AG09309 (cell line): ENCODE measurements around the gene URM1.

Experiments
- DNase-seq: peaks from one replicate; pipeline ENCODE4 v3.0.0-alpha.2; 2010; ENCODE audit warnings: low read depth
- H3K4me3 ChIP-seq: 2 replicates; pipeline ENCODE4 v1.5.1; 2011; ENCODE audit warnings: mild to moderate bottlenecking, low read depth, low read length, moderate library complexity; ENCODE audit not compliant: control insufficient read depth
- CTCF ChIP-seq: IDR thresholded peaks from 2 replicates; pipeline ENCODE4 v1.5.1; 2011; ENCODE audit warnings: mild to moderate bottlenecking, low read depth, low read length, inconsistent platforms; ENCODE audit not compliant: insufficient read depth, control insufficient read depth; ENCODE audit errors: missing control alignments

URM1 gene

DNA sequence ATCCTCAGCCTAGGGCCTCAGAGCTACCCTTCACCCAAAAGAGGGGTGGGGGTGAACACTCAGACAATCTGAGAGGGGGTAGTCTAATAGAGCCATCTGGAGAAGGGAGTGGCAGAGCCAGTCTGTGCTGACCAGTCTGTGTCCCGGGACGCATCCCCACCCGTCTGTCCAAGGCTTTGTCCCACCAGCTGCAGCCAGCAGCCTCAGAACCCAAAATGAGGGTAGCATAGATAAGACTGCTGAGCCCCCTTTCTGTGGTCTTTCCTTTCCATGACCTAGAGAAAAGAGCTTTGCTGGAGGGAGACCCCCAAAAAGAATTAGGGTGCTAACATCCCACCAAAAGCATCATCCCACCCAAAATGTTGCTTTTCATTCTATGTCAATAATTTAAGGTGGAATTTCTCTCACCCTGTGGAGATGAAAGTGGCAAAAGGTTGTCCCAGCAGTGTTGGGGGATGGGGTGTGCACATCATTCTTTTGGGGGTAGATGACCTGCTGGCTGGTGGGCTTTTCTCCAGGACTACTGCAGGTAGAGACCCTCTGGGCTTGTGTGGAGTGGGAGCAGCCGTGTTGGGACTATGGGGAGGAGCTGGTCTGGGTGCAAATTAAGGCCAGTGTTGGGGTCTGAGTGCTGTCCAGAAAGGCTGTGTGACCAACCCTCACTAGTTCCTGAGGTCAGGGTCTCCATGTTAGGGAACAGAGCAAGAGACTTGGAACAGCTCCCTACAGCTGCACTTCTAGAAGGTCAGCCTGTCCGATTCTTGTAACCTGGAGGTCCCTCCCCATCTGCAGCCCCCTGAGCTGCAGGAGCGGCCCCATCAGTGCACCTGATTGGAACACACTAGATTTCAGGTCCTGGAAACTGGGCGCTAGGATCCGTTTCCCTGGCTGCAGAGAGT lies 19.9 kb downstream of the URM1 start:
- TF ChIP-seq CTCF = no peak
- DNase-seq = no peak
- no peak overlapping the region for H3K4me3 ChIP-seq

GRCh38 chr9:128391956-128392301 lies 20.8 kb downstream of the URM1 start:
- no peak for DNase-seq
- no peak for TF ChIP-seq CTCF
- H3K4me3 ChIP-seq = no peak overlapping the region

DNA sequence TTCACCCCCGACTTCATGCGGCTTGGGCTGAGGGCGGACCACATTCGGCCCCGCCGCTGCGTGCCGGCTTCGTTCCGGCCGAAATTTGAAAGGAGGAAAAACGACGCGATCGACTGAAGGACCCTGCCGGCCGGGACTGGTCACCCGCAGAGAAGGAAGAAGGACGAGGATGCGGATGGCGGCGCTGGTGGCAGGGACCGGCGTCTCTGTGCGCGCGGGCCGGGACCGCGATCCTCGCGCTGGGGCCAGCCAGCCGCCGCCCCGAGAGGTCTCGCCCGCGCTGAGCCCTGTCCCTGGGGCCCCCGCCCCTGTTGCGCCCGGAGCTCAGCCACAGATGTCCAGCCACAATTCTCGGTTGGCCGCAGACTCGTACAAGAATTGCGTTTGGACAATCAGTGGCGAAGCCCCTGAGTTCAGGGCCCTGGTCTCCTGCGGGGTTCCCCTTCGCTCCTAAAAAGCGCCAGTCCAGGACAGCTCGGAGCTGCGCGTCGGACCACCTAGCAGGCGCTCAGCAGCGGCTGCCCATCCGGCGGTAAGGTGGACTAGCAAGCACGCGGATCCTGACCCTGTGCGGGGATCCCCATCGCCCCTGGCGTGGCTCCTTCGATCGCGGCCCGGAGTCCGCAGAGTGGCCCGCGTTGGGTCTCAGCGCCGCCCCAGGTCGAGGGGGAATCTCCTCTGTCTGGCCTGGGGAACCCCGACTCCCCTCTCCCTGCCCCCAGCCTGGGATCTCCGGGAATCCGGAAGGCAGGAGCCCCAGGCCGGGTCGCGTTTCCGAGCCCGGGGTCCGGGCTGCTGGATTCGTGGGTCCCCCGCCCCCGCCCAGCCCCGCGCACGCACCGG lies 21.3 kb downstream of the URM1 start:
- TF ChIP-seq CTCF = no peak
- H3K4me3 ChIP-seq = no peak overlapping the region
- DNase-seq = no peak

DNA sequence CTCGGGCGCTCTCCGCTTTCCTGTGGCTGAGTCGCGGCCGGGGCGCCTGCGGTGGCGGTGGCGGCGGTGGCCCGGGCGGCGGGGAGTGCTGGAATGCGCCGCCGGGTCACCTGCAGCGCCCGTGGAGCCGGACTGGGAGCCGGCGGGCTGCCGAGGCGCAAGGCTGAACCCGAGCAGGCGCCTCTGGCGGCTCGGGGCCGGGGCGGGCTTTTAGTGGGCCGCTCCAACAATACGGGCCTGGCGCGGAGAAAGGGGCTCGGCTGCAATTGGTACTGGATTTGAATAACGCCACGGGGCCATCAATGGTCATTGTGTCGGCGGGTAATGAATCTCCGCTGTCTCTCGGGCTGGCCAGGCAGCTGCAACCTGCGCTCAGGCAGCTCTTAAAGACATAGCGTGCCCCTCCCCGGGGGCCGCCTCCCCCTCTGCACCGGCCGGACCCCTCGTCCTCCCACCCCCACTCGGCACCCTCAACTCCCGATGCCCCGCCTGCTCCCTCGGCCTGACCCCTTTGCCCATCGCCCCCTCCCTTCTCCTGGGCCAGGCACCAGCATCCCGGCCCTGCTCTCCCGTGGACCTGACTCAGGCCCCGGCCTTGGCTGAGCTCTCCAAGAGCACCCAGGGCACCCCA lies 22.1 kb downstream of the URM1 start:
- TF ChIP-seq CTCF = no peak
- H3K4me3 ChIP-seq = no peak overlapping the region
- no peak for DNase-seq

- TF ChIP-seq CTCF = no peak
- no peak overlapping the region for H3K4me3 ChIP-seq
- no peak for DNase-seq
Observed at GRCh38 chr9:128393970-128394369, 22.8 kb downstream of the URM1 start.

DNA sequence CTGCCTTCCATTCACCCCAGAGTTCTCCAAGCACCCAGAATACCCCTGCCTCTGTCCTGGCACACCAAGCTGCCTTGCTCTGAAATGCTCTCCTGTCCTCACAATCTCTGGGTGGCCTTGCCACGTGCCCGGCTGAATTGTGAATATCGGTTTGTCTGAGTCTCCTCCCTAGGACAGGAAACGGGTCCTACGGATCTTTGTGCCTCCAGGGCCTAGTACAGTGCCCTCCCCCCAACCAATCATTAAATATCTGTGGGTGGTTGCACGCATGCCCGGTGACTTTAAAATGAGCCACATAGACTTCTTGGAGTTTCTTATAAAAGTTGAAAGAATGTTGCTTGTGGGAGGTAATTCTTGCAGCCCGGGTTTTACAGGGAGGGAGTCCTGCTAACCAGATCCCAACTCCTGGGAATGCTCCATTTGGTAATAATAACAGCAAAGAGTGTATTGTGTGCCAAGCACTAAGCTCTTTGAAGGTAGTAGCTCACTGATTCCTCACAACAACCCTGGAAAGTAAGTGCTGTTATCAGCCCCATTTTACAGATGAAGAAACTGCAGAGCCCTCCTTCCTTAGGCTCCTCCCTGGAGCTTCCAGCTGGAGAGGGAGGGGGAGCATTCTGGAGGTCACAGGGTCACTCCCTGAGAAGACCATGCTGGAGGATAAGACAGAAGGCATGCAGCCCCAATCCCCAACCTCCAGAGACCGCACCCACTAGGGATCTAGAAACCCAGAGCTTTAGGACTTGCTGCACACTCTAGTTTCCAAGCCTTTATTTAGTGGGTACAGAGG lies 23.4 kb downstream of the URM1 start:
- TF ChIP-seq CTCF = no peak
- DNase-seq = no peak
- H3K4me3 ChIP-seq = no peak overlapping the region
